ENCODE data around the gene RRM1. TPM values are rescaled to one million over a fixed set of nuclear protein-coding genes. Genes with fewer than 3 reads are reported as not detected.
"Not testable (repeated sequence)": the region's sequence is repeated elsewhere in the genome, so short reads cannot be mapped to it uniquely, and the experiment has no call there.

RRM1 gene
- total RNA-seq, 4 donors from 2014 or later, result 25.3 to 35.6 (median 34.0) TPM

DNA sequence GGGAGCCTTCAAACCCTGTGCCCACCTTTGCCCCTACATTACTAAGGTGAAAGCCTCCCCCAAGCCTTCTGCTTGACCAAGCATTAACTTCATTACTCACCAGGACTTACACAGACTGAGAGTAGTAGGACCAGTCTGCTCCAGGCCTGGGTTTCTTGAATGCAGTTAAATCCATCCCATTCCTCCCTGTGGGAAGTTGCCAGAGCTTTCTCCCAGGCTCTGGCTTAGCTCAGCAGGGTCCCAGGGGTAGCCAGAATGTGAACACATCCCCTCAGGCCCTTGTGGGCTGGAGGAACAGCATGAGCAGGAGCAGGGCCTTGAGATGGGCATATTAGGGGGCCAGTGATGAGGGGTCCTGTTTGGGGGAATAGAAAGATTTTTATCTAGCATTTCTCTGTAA is 59.9 kb downstream of the RRM1 start:
- intact Hi-C loops (cut with DNase I), result no loop called here
- no peak overlapping the region for H3K4me3 ChIP-seq (replicated peaks in 1 of 3)
- no peaks in the 10 kb centered on the region for H3K9me3 ChIP-seq
- no peaks in the 10 kb centered on the region for H3K27me3 ChIP-seq
- H3K36me3 ChIP-seq, result no peaks in the 10 kb centered on the region
- no peaks in the 10 kb centered on the region for H3K4me1 ChIP-seq
- no peak for TF ChIP-seq POLR2A (IDR thresholded peaks at IDR 0.05)
- TF ChIP-seq, protein P1, sequence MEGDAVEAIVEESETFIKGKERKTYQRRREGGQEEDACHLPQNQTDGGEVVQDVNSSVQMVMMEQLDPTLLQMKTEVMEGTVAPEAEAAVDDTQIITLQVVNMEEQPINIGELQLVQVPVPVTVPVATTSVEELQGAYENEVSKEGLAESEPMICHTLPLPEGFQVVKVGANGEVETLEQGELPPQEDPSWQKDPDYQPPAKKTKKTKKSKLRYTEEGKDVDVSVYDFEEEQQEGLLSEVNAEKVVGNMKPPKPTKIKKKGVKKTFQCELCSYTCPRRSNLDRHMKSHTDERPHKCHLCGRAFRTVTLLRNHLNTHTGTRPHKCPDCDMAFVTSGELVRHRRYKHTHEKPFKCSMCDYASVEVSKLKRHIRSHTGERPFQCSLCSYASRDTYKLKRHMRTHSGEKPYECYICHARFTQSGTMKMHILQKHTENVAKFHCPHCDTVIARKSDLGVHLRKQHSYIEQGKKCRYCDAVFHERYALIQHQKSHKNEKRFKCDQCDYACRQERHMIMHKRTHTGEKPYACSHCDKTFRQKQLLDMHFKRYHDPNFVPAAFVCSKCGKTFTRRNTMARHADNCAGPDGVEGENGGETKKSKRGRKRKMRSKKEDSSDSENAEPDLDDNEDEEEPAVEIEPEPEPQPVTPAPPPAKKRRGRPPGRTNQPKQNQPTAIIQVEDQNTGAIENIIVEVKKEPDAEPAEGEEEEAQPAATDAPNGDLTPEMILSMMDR (IDR thresholded peaks at IDR 0.05), result no peak
- H3K27ac ChIP-seq, result no peak overlapping the region
- DNase-seq, result no peak

DNA sequence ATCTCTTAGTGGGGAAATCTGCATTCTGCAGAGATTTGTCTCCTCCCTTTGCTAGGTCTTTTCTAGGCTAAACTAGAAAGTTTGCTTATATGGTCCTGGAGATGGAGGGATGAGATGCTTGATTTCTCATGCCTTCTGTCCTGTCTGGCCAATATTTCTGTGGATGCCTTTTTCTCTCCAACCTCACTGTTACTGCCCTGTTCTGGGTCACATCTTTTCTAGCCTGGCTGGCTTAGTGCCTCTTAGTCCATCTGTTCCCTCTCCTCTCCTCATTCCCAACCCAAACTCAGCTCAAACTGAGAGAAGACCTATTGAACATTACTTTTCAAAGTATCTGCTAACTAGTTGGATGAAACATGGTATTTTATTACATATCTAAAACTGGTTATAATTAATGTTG is 62.0 kb downstream of the RRM1 start:
- Histone ChIP-seq H3K4me3 (replicated peaks in 1 of 3) (no peak overlapping the region), H3K36me3 (no peaks in the 10 kb centered on the region), H3K4me1 (no peaks in the 10 kb centered on the region), H3K9me3 (no peaks in the 10 kb centered on the region), H3K27ac (no peak overlapping the region), H3K27me3 (no peaks in the 10 kb centered on the region)
- intact Hi-C loops (cut with DNase I), result no loop called here
- TF ChIP-seq POLR2A (IDR thresholded peaks at IDR 0.05), result no peak
- TF ChIP-seq, protein P1 (IDR thresholded peaks at IDR 0.05), result no peak
- no peak for DNase-seq

DNA sequence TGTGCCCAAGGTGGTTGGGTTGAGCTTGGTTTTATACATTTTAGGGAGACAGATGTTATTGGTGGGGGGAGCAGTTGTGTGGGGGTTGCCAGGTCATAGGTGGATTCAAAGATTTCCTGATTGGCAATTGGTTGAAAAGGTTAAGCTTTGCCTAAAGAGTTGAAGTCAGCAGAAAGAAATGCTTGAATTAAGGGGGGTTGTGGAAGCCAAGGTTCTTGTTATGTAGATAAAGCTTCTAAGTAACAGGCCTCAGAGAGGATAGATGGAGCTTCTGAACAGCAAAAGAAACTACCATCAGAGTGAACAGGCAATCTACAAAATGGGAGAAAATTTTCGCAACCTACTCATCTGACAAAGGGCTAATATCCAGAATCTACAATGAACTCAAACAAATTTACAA is 64.2 kb downstream of the RRM1 start:
- intact Hi-C loops (cut with DNase I); H3K4me3 ChIP-seq (replicated peaks in 1 of 3); H3K27ac ChIP-seq; H3K9me3 ChIP-seq; H3K4me1 ChIP-seq; H3K27me3 ChIP-seq; H3K36me3 ChIP-seq; DNase-seq: not testable (repeated sequence)
- 0 to 63% methylated on average over 1 of the region's 1 CpG for WGBS, 2 donors

DNA sequence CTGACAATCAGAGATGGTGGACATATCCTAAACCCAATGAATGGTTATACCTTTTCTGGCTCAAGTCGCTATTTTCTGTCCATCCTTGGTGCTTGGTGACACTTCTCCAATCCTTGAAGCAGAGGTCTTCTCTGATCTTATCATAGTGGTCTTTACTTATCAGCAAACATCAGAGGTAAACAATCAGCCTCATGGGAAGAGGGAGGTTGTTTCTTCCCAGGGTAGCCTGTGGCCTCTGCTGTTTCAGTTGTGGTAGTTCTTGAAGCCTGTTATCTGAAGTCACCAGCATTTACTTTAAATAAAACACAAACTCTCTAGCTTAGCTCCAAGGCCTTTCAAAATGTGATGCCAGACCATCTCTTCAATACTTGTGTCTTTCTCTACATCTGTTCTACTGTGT is 66.7 kb downstream of the RRM1 start:
- DNase-seq, result no peak
- TF ChIP-seq POLR2A (IDR thresholded peaks at IDR 0.05), result no peak
- TF ChIP-seq, protein P1 (IDR thresholded peaks at IDR 0.05), result no peak
- H3K4me1 ChIP-seq, result no peaks in the 10 kb centered on the region
- H3K4me3 ChIP-seq (replicated peaks in 1 of 3), result no peak overlapping the region
- no peaks in the 10 kb centered on the region for H3K27me3 ChIP-seq
- no peaks in the 10 kb centered on the region for H3K9me3 ChIP-seq
- 34 to 71% methylated on average over 1 of the region's 1 CpG for WGBS, 2 donors
- intact Hi-C loops (cut with DNase I), result no loop called here
- no peaks in the 10 kb centered on the region for H3K36me3 ChIP-seq
- H3K27ac ChIP-seq, result no peak overlapping the region

DNA sequence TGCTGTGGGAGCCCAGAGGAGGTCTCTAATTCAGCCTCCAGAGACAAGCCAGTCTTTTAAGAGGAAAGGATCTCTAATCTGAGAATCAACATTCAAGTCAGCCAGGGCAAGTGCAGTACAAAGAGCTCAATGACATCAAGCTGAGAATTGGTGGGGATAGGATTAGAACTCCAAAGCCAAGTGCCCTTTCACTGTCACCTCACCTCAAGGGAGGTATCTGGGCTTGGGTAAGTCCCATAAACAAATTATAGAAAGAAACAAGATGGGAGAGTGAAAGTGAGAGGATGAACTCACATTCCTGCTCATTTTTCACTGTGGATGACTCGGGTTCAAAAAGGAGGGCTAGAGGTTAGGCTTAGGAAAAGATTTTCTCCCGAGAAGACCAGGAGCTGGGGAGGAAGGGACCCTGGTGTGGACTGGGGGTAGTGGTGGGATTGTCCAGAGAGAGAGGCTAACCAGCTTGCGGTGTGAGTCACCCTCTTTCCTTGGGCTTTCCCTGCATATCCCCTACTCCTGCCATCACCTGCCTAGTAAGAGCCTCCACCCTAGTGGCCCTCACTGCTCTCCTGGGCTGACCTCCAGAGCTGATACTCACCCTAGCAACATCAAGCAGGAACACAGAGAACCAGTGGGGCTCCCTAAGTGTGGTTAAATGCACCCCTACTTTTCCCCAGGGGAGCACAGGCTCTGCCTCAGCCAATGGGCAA is 70.4 kb downstream of the RRM1 start:
- DNase-seq, result no peak
- 85 to 92% methylated on average over 3 of the region's 3 CpGs for WGBS, 2 donors
- H3K36me3 ChIP-seq, result no peaks in the 10 kb centered on the region
- no peak overlapping the region for H3K27ac ChIP-seq
- no peaks in the 10 kb centered on the region for H3K9me3 ChIP-seq
- H3K4me1 ChIP-seq, result no peaks in the 10 kb centered on the region
- no peaks in the 10 kb centered on the region for H3K27me3 ChIP-seq
- intact Hi-C loops (cut with DNase I), result no loop called here
- H3K4me3 ChIP-seq (replicated peaks in 1 of 3), result no peak overlapping the region
- TF ChIP-seq, protein P1 (IDR thresholded peaks at IDR 0.05), result no peak
- no peak for TF ChIP-seq POLR2A (IDR thresholded peaks at IDR 0.05)

DNA sequence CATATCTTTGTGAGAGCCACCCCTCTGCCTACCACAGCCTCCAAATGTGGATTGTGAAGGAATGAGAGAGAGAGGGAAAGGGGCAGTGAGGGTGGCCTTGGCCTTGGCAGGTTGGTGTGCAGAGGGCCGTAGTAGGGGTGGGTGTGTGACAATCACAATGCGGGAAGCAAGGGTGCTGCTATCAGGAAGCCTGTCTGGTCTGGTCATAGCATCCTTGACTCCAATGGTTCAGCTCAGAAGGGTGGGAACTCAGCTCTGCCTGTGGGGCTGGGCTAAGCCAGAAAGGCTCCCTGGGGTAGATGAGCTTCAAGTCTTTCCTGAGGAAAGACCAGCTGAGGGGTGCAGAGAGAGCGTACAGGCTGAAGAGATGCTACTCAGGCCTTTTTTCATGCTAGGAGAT is 72.7 kb downstream of the RRM1 start:
- no peaks in the 10 kb centered on the region for H3K27me3 ChIP-seq
- TF ChIP-seq POLR2A (IDR thresholded peaks at IDR 0.05), result no peak
- TF ChIP-seq, protein P1 (IDR thresholded peaks at IDR 0.05), result no peak
- no peak for DNase-seq
- no peak overlapping the region for H3K4me3 ChIP-seq (replicated peaks in 1 of 3)
- no peaks in the 10 kb centered on the region for H3K9me3 ChIP-seq
- no peak overlapping the region for H3K27ac ChIP-seq
- 83 to 90% methylated on average over 2 to 3 of the region's 3 CpGs for WGBS, 2 donors
- intact Hi-C loops (cut with DNase I), result no loop called here
- no peaks in the 10 kb centered on the region for H3K36me3 ChIP-seq
- no peaks in the 10 kb centered on the region for H3K4me1 ChIP-seq
